ENCODE measurements around the gene GSC2. TPM values are rescaled to one million over a fixed set of nuclear protein-coding genes. Genes with fewer than 3 reads are reported as not detected.

The GSC2 gene
- total and polyA plus RNA-seq, 2 of the 8 experiments (the other 6 are each of a cell fraction or from before 2014, with no cell fraction given): 0.17 to 0.48 TPM

- Histone ChIP-seq H2AFZ (ENCODE audit: low read length) (no peak overlapping the region), H4K8ac (ENCODE audit: extremely low read depth, insufficient read depth, low read length) (no peak overlapping the region), H2BK12ac (ENCODE audit: low read depth, low read length) (no peak overlapping the region), H2AK5ac (ENCODE audit: low read depth, low read length) (no peak overlapping the region), H3K4me1 (replicated peaks in 1 of 4; ENCODE audit: control insufficient read depth in 3 of 4, insufficient read depth in 4 of 4, low read length in 3 of 4) (peaks cover 0 to 5% (median under 1%) of the 10 kb centered on the region in 4 experiments; a peak in 4 of 7 replicates), H4K20me1 (replicated peaks in 1 of 2; ENCODE audit: control insufficient read depth in 1 of 2, insufficient read depth in 2 of 2, low read length in 2 of 2) (peaks cover 2 to 3% of the 10 kb centered on the region in 2 experiments), H3K14ac (ENCODE audit: insufficient read length) (no peak overlapping the region), H2BK15ac (ENCODE audit: low read length) (no peak overlapping the region), H2BK20ac (ENCODE audit: low read length) (no peak overlapping the region), H2BK120ac (replicated peaks; ENCODE audit: low read depth, low read length) (no peak overlapping the region), H3K4me2 (ENCODE audit: insufficient read depth in 1 of 2, low read depth in 2 of 2, low read length in 2 of 2) (no peak overlapping the region), H3K27me3 (replicated peaks in 1 of 4; ENCODE audit: control insufficient read depth in 3 of 4, extremely low read depth in 1 of 4, insufficient read depth in 3 of 4, low read length in 3 of 4) (no peaks in the 10 kb centered on the region), H3K79me1 (ENCODE audit: low read depth, low read length) (no peaks in the 10 kb centered on the region; the same call in 1 of the 2 replicates), H3K36me3 (ENCODE audit: control insufficient read depth in 2 of 4, insufficient read depth in 4 of 4, low read length in 3 of 4) (peaks cover 10 to 33% (median 31%) of the 10 kb centered on the region in 4 experiments; a peak in 6 of 8 replicates), H2BK5ac (ENCODE audit: low read depth, low read length) (no peak overlapping the region), H4K91ac (replicated peaks; ENCODE audit: insufficient read length, low read length) (no peak overlapping the region), H3K4me3 (ENCODE audit: extremely low read depth in 1 of 4, insufficient read depth in 2 of 4, low read depth in 3 of 4, low read length in 4 of 4) (no peak overlapping the region), H3K23ac (ENCODE audit: insufficient read length) (no peak overlapping the region), H3K56ac (replicated peaks; ENCODE audit: insufficient read length, low read depth, low read length) (no peak overlapping the region), H3K9ac (replicated peaks in 1 of 4; ENCODE audit: extremely low read depth in 1 of 4, low read depth in 3 of 4, low read length in 3 of 4) (no peak overlapping the region), H3K4ac (replicated peaks; ENCODE audit: insufficient read length, low read depth, low read length) (no peak overlapping the region), H3K27ac (ENCODE audit: low read depth, low read length) (no peak overlapping the region), H3K9me3 (ENCODE audit: insufficient read depth in 2 of 2, low read depth in 1 of 2, low read length in 1 of 2) (no peaks in the 10 kb centered on the region), H4K5ac (ENCODE audit: insufficient read length, low read depth, low read length) (no peak overlapping the region), H3K23me2 (ENCODE audit: low read depth, low read length) (peaks cover 3% of the 10 kb centered on the region; the same call in 1 of the 2 replicates), H3K18ac (ENCODE audit: extremely low read depth, low read length) (no peak overlapping the region), H3K79me2 (ENCODE audit: control insufficient read depth in 1 of 2, insufficient read depth in 2 of 2, low read length in 2 of 2) (peaks cover 0 to 7% of the 10 kb centered on the region in 2 experiments; a peak in 2 of 4 replicates)
- ChIA-PET CTCF (ENCODE audit: partially characterized antibody) (interaction anchor here (1.0 to 2.0 kb wide), 2 partner anchors 13 to 21 kb away, joined by 3 to 6 read pairs; no protein-coding TSS in a partner anchor), POLR2A (ENCODE audit: partially characterized antibody) (interaction anchor here (1.0 kb wide), 1 partner anchor 10 kb away, joined by 3 read pairs; no protein-coding TSS in a partner anchor)
- DNase-seq (ENCODE audit: low read depth in 1 of 2, low spot score in 2 of 2) (no peak), FAIRE-seq (no peak)
- 90% methylated on average over 9 of the region's 9 CpGs; no CpG with 5 or more reads in 1 of the 2 experiments for WGBS, 2 experiments (ENCODE audit: extremely low coverage in 1 of 2, insufficient coverage in 1 of 2, insufficient read length in 1 of 2, insufficient replicate concordance in 2 of 2, low coverage in 1 of 2, low lambda C conversion rate in 2 of 2, missing lambda C conversion rate in 1 of 2)
- no peak for TF ChIP-seq GTF2F1 (IDR thresholded peaks at IDR 0.05; ENCODE audit: borderline replicate concordance, low read depth, low read length)
- TF ChIP-seq BRCA1 (IDR thresholded peaks at IDR 0.05; ENCODE audit: low read depth, low read length): no peak
- TF ChIP-seq CEBPB (IDR thresholded peaks at IDR 0.05; ENCODE audit: low read depth, low read length): no peak
- no peak for TF ChIP-seq SP4 (IDR thresholded peaks at IDR 0.05; ENCODE audit: low read length)
- no peak for TF ChIP-seq HDAC2 (IDR thresholded peaks at IDR 0.05; ENCODE audit: borderline replicate concordance in 1 of 2, low read depth in 2 of 2, low read length in 2 of 2)
- TF ChIP-seq KDM1A (IDR thresholded peaks at IDR 0.05; ENCODE audit: borderline replicate concordance, low read length): no peak
- TF ChIP-seq RAD21 (IDR thresholded peaks at IDR 0.05 in 1 of 2, conservative IDR thresholded peaks at IDR 0.05 in 1 of 2; ENCODE audit: low read depth in 2 of 2, low read length in 2 of 2): no peak
- TF ChIP-seq ZNF274 (IDR thresholded peaks at IDR 0.05; ENCODE audit: borderline replicate concordance, extremely low read depth, low read length): no peak
- no peak for TF ChIP-seq SP2 (IDR thresholded peaks at IDR 0.05; ENCODE audit: low read length)
- no peak for TF ChIP-seq FOSL1 (IDR thresholded peaks at IDR 0.05; ENCODE audit: insufficient read depth, low read depth, low read length)
- TF ChIP-seq RFX5 (IDR thresholded peaks at IDR 0.05; ENCODE audit: borderline replicate concordance, low read depth, low read length): no peak
Measured at GRCh38 chr22:19139001-19139356, 11.1 kb downstream of the GSC2 start.

Measured in H1 (cell line).